ENCODE data around the gene PCA3. TPM values are rescaled to one million over a fixed set of nuclear protein-coding genes. Genes with fewer than 3 reads are reported as not detected.

PCA3 gene
- total and polyA plus RNA-seq, 2 of the 8 experiments (the other 6 are each of a cell fraction or from before 2014, with no cell fraction given), result not detected

DNA sequence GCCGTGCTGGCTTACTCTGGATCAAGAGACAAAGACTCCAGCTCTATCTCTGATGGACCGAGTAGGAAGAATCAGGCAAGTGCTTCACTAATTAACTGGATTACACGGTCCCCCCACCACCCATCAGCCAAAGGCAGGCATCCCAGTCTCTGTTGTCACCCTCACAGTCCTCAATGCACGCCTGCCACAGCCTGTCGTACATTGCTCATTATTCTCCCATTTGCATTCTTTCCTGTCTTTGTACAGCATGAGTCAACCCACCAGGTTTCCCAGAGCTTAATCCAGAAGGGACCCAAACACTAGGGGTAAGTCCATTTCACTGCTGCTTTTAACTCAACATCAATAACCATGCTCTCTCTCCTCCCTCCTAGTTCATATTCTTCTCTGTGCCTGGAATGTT is 44.4 kb downstream of the PCA3 start:
- no peak overlapping the region for H2BK5ac ChIP-seq (ENCODE audit: low read depth, low read length)
- H3K18ac ChIP-seq (ENCODE audit: extremely low read depth, low read length), result no peak overlapping the region
- H2AFZ ChIP-seq (ENCODE audit: low read length), result no peak overlapping the region
- no peak overlapping the region for H2BK20ac ChIP-seq (ENCODE audit: low read length)
- H3K23ac ChIP-seq (ENCODE audit: insufficient read length), result no peak overlapping the region
- DNase-seq (ENCODE audit: low read depth in 1 of 2, low spot score in 2 of 2) (no peak), FAIRE-seq (no peak)
- no peak overlapping the region for H2BK120ac ChIP-seq (replicated peaks; ENCODE audit: low read depth, low read length)
- no peaks in the 10 kb centered on the region for H4K20me1 ChIP-seq (replicated peaks in 1 of 2; ENCODE audit: control insufficient read depth in 1 of 2, insufficient read depth in 2 of 2, low read length in 2 of 2)
- H4K5ac ChIP-seq (ENCODE audit: insufficient read length, low read depth, low read length), result no peak overlapping the region
- no peak overlapping the region for H4K91ac ChIP-seq (replicated peaks; ENCODE audit: insufficient read length, low read length)
- no peak overlapping the region for H3K14ac ChIP-seq (ENCODE audit: insufficient read length)
- no peak overlapping the region for H2AK5ac ChIP-seq (ENCODE audit: low read depth, low read length)
- no peaks in the 10 kb centered on the region for H3K27me3 ChIP-seq (replicated peaks in 1 of 4; ENCODE audit: control insufficient read depth in 3 of 4, extremely low read depth in 1 of 4, insufficient read depth in 3 of 4, low read length in 3 of 4)
- POLR2A ChIA-PET (ENCODE audit: partially characterized antibody), result no interaction called here
- no peak overlapping the region for H3K27ac ChIP-seq (ENCODE audit: low read depth, low read length)
- H3K9me3 ChIP-seq (ENCODE audit: insufficient read depth in 2 of 2, low read depth in 1 of 2, low read length in 1 of 2), result no peaks in the 10 kb centered on the region
- H3K36me3 ChIP-seq (ENCODE audit: control insufficient read depth in 2 of 4, insufficient read depth in 4 of 4, low read length in 3 of 4), result no peaks in the 10 kb centered on the region
- no peak overlapping the region for H3K9ac ChIP-seq (replicated peaks in 1 of 4; ENCODE audit: extremely low read depth in 1 of 4, low read depth in 3 of 4, low read length in 3 of 4)
- H3K4me3 ChIP-seq (ENCODE audit: extremely low read depth in 1 of 4, insufficient read depth in 2 of 4, low read depth in 3 of 4, low read length in 4 of 4), result no peak overlapping the region
- H4K8ac ChIP-seq (ENCODE audit: extremely low read depth, insufficient read depth, low read length), result no peak overlapping the region
- H3K4ac ChIP-seq (replicated peaks; ENCODE audit: insufficient read length, low read depth, low read length), result no peak overlapping the region
- no peak overlapping the region for H2BK15ac ChIP-seq (ENCODE audit: low read length)
- CTCF ChIA-PET (ENCODE audit: partially characterized antibody), result interaction anchor here (1.0 to 8.2 kb wide), 17 partner anchors 8 to 342 kb away, joined by 3 to 217 read pairs (median 8); partner anchors contain the start of gene PCA3
- no peaks in the 10 kb centered on the region for H3K79me1 ChIP-seq (ENCODE audit: low read depth, low read length)
- TF ChIP-seq SIRT6 (IDR thresholded peaks at IDR 0.05; ENCODE audit: low read length) (no peak), TAF1 (IDR thresholded peaks at IDR 0.05; ENCODE audit: low read depth, low read length) (no peak), SIX5 (IDR thresholded peaks at IDR 0.05; ENCODE audit: low read depth, low read length) (no peak)
- TF ChIP-seq, protein P1, sequence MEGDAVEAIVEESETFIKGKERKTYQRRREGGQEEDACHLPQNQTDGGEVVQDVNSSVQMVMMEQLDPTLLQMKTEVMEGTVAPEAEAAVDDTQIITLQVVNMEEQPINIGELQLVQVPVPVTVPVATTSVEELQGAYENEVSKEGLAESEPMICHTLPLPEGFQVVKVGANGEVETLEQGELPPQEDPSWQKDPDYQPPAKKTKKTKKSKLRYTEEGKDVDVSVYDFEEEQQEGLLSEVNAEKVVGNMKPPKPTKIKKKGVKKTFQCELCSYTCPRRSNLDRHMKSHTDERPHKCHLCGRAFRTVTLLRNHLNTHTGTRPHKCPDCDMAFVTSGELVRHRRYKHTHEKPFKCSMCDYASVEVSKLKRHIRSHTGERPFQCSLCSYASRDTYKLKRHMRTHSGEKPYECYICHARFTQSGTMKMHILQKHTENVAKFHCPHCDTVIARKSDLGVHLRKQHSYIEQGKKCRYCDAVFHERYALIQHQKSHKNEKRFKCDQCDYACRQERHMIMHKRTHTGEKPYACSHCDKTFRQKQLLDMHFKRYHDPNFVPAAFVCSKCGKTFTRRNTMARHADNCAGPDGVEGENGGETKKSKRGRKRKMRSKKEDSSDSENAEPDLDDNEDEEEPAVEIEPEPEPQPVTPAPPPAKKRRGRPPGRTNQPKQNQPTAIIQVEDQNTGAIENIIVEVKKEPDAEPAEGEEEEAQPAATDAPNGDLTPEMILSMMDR (IDR thresholded peaks at IDR 0.05; ENCODE audit: control extremely low read depth in 1 of 3, insufficient read depth in 1 of 3, low read depth in 1 of 3, low read length in 3 of 3), result no peak
- TF ChIP-seq, protein P2, sequence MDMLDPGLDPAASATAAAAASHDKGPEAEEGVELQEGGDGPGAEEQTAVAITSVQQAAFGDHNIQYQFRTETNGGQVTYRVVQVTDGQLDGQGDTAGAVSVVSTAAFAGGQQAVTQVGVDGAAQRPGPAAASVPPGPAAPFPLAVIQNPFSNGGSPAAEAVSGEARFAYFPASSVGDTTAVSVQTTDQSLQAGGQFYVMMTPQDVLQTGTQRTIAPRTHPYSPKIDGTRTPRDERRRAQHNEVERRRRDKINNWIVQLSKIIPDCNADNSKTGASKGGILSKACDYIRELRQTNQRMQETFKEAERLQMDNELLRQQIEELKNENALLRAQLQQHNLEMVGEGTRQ (IDR thresholded peaks at IDR 0.05; ENCODE audit: low read length), result no peak
- H3K4me1 ChIP-seq (replicated peaks in 1 of 4; ENCODE audit: control insufficient read depth in 3 of 4, insufficient read depth in 4 of 4, low read length in 3 of 4), result no peaks in the 10 kb centered on the region; a peak in 3 of 7 replicates
- no peaks in the 10 kb centered on the region for H3K23me2 ChIP-seq (ENCODE audit: low read depth, low read length)
- no peak overlapping the region for H3K4me2 ChIP-seq (ENCODE audit: insufficient read depth in 1 of 2, low read depth in 2 of 2, low read length in 2 of 2)
- no peak overlapping the region for H3K56ac ChIP-seq (replicated peaks; ENCODE audit: insufficient read length, low read depth, low read length)
- no peaks in the 10 kb centered on the region for H3K79me2 ChIP-seq (ENCODE audit: control insufficient read depth in 1 of 2, insufficient read depth in 2 of 2, low read length in 2 of 2)
- WGBS, 2 experiments (ENCODE audit: extremely low coverage in 1 of 2, insufficient coverage in 1 of 2, insufficient read length in 1 of 2, insufficient replicate concordance in 2 of 2, low coverage in 1 of 2, low lambda C conversion rate in 2 of 2, missing lambda C conversion rate in 1 of 2), result 91% methylated on average over 5 of the region's 5 CpGs; no CpG with 5 or more reads in 1 of the 2 experiments
- H2BK12ac ChIP-seq (ENCODE audit: low read depth, low read length), result no peak overlapping the region

All from H1 (cell line).